ENCODE data around the gene TRAPPC10.

Gene TRAPPC10

GRCh38 chr21:43983860-43984420, 28.2 kb upstream of the TRAPPC10 start:
- H3K27me3 ChIP-seq (ENCODE audit: low read depth, low read length), result no peaks in the 10 kb centered on the region
- no peaks in the 10 kb centered on the region for H3K9me3 ChIP-seq (ENCODE audit: control insufficient read depth in 1 of 2, low read length in 2 of 2)
- no peak overlapping the region for H3K27ac ChIP-seq (ENCODE audit: low read length)
- H3K4me1 ChIP-seq (ENCODE audit: control insufficient read depth in 1 of 2, insufficient read depth in 2 of 2, low read length in 2 of 2), result no peaks in the 10 kb centered on the region
- no peak overlapping the region for H3K4me3 ChIP-seq (ENCODE audit: low read depth in 1 of 2, low read length in 2 of 2)
- peaks cover 22 to 37% of the 10 kb centered on the region in 2 donors for H3K36me3 ChIP-seq (ENCODE audit: control insufficient read depth in 1 of 2, insufficient read depth in 2 of 2, low read length in 2 of 2)

GRCh38 chr21:43984905-43985689, 27.0 kb upstream of the TRAPPC10 start:
- H3K27me3 ChIP-seq (ENCODE audit: low read depth, low read length), result no peaks in the 10 kb centered on the region
- H3K36me3 ChIP-seq (ENCODE audit: control insufficient read depth in 1 of 2, insufficient read depth in 2 of 2, low read length in 2 of 2), result peaks cover 18 to 37% of the 10 kb centered on the region in 2 donors
- H3K4me1 ChIP-seq (ENCODE audit: control insufficient read depth in 1 of 2, insufficient read depth in 2 of 2, low read length in 2 of 2), result no peaks in the 10 kb centered on the region
- no peak overlapping the region for H3K4me3 ChIP-seq (ENCODE audit: low read depth in 1 of 2, low read length in 2 of 2)
- H3K27ac ChIP-seq (ENCODE audit: low read length), result no peak overlapping the region
- H3K9me3 ChIP-seq (ENCODE audit: control insufficient read depth in 1 of 2, low read length in 2 of 2), result no peaks in the 10 kb centered on the region

GRCh38 chr21:43985690-43986251, 26.3 kb upstream of the TRAPPC10 start:
- Histone ChIP-seq H3K27ac (ENCODE audit: low read length) (no peak overlapping the region), H3K9me3 (ENCODE audit: control insufficient read depth in 1 of 2, low read length in 2 of 2) (no peaks in the 10 kb centered on the region), H3K4me3 (ENCODE audit: low read depth in 1 of 2, low read length in 2 of 2) (no peak overlapping the region), H3K36me3 (ENCODE audit: control insufficient read depth in 1 of 2, insufficient read depth in 2 of 2, low read length in 2 of 2) (peaks cover 16 to 30% of the 10 kb centered on the region in 2 donors), H3K27me3 (ENCODE audit: low read depth, low read length) (no peaks in the 10 kb centered on the region), H3K4me1 (ENCODE audit: control insufficient read depth in 1 of 2, insufficient read depth in 2 of 2, low read length in 2 of 2) (no peaks in the 10 kb centered on the region)

- Histone ChIP-seq H3K36me3 (ENCODE audit: control insufficient read depth in 1 of 2, insufficient read depth in 2 of 2, low read length in 2 of 2) (peaks cover 12 to 20% of the 10 kb centered on the region in 2 donors), H3K9me3 (ENCODE audit: control insufficient read depth in 1 of 2, low read length in 2 of 2) (no peaks in the 10 kb centered on the region), H3K27ac (ENCODE audit: low read length) (no peak overlapping the region), H3K4me3 (ENCODE audit: low read depth in 1 of 2, low read length in 2 of 2) (no peak overlapping the region), H3K4me1 (ENCODE audit: control insufficient read depth in 1 of 2, insufficient read depth in 2 of 2, low read length in 2 of 2) (no peaks in the 10 kb centered on the region), H3K27me3 (ENCODE audit: low read depth, low read length) (no peaks in the 10 kb centered on the region)
Observed at GRCh38 chr21:43986544-43987451, 25.3 kb upstream of the TRAPPC10 start.

GRCh38 chr21:43987509-43987908, 24.6 kb upstream of the TRAPPC10 start:
- H3K27me3 ChIP-seq (ENCODE audit: low read depth, low read length), result no peaks in the 10 kb centered on the region
- peaks cover 5 to 14% of the 10 kb centered on the region in 2 donors for H3K36me3 ChIP-seq (ENCODE audit: control insufficient read depth in 1 of 2, insufficient read depth in 2 of 2, low read length in 2 of 2)
- no peaks in the 10 kb centered on the region for H3K4me1 ChIP-seq (ENCODE audit: control insufficient read depth in 1 of 2, insufficient read depth in 2 of 2, low read length in 2 of 2)
- no peak overlapping the region for H3K4me3 ChIP-seq (ENCODE audit: low read depth in 1 of 2, low read length in 2 of 2)
- no peak overlapping the region for H3K27ac ChIP-seq (ENCODE audit: low read length)
- no peaks in the 10 kb centered on the region for H3K9me3 ChIP-seq (ENCODE audit: control insufficient read depth in 1 of 2, low read length in 2 of 2)

GRCh38 chr21:43988016-43988415, 24.1 kb upstream of the TRAPPC10 start:
- Histone ChIP-seq H3K4me1 (ENCODE audit: control insufficient read depth in 1 of 2, insufficient read depth in 2 of 2, low read length in 2 of 2) (no peaks in the 10 kb centered on the region), H3K36me3 (ENCODE audit: control insufficient read depth in 1 of 2, insufficient read depth in 2 of 2, low read length in 2 of 2) (peaks cover 4 to 9% of the 10 kb centered on the region in 2 donors), H3K27ac (ENCODE audit: low read length) (no peak overlapping the region), H3K4me3 (ENCODE audit: low read depth in 1 of 2, low read length in 2 of 2) (no peak overlapping the region), H3K9me3 (ENCODE audit: control insufficient read depth in 1 of 2, low read length in 2 of 2) (no peaks in the 10 kb centered on the region), H3K27me3 (ENCODE audit: low read depth, low read length) (no peaks in the 10 kb centered on the region)

GRCh38 chr21:43988506-43989230, 23.4 kb upstream of the TRAPPC10 start:
- Histone ChIP-seq H3K27ac (ENCODE audit: low read length) (no peak overlapping the region), H3K4me1 (ENCODE audit: control insufficient read depth in 1 of 2, insufficient read depth in 2 of 2, low read length in 2 of 2) (no peaks in the 10 kb centered on the region), H3K4me3 (ENCODE audit: low read depth in 1 of 2, low read length in 2 of 2) (no peak overlapping the region), H3K9me3 (ENCODE audit: control insufficient read depth in 1 of 2, low read length in 2 of 2) (no peaks in the 10 kb centered on the region), H3K27me3 (ENCODE audit: low read depth, low read length) (no peaks in the 10 kb centered on the region), H3K36me3 (ENCODE audit: control insufficient read depth in 1 of 2, insufficient read depth in 2 of 2, low read length in 2 of 2) (peaks cover 2 to 4% of the 10 kb centered on the region in 2 donors)

- Histone ChIP-seq H3K4me1 (ENCODE audit: control insufficient read depth in 1 of 2, insufficient read depth in 2 of 2, low read length in 2 of 2) (no peaks in the 10 kb centered on the region), H3K4me3 (ENCODE audit: low read depth in 1 of 2, low read length in 2 of 2) (no peak overlapping the region), H3K27ac (ENCODE audit: low read length) (no peak overlapping the region), H3K36me3 (ENCODE audit: control insufficient read depth in 1 of 2, insufficient read depth in 2 of 2, low read length in 2 of 2) (no peaks in the 10 kb centered on the region), H3K9me3 (ENCODE audit: control insufficient read depth in 1 of 2, low read length in 2 of 2) (no peaks in the 10 kb centered on the region), H3K27me3 (ENCODE audit: low read depth, low read length) (no peaks in the 10 kb centered on the region)
Observed at GRCh38 chr21:43989401-43989800, 22.7 kb upstream of the TRAPPC10 start.

GRCh38 chr21:43991447-43991991, 20.6 kb upstream of the TRAPPC10 start:
- no peaks in the 10 kb centered on the region for H3K36me3 ChIP-seq (ENCODE audit: control insufficient read depth in 1 of 2, insufficient read depth in 2 of 2, low read length in 2 of 2)
- H3K9me3 ChIP-seq (ENCODE audit: control insufficient read depth in 1 of 2, low read length in 2 of 2), result no peaks in the 10 kb centered on the region
- no peak overlapping the region for H3K4me3 ChIP-seq (ENCODE audit: low read depth in 1 of 2, low read length in 2 of 2)
- H3K27ac ChIP-seq (ENCODE audit: low read length), result no peak overlapping the region
- no peaks in the 10 kb centered on the region for H3K4me1 ChIP-seq (ENCODE audit: control insufficient read depth in 1 of 2, insufficient read depth in 2 of 2, low read length in 2 of 2)
- H3K27me3 ChIP-seq (ENCODE audit: low read depth, low read length), result no peaks in the 10 kb centered on the region

GRCh38 chr21:43992121-43992520, 20.0 kb upstream of the TRAPPC10 start:
- no peak overlapping the region for H3K27ac ChIP-seq (ENCODE audit: low read length)
- no peak overlapping the region for H3K4me3 ChIP-seq (ENCODE audit: low read depth in 1 of 2, low read length in 2 of 2)
- no peaks in the 10 kb centered on the region for H3K9me3 ChIP-seq (ENCODE audit: control insufficient read depth in 1 of 2, low read length in 2 of 2)
- H3K4me1 ChIP-seq (ENCODE audit: control insufficient read depth in 1 of 2, insufficient read depth in 2 of 2, low read length in 2 of 2), result no peaks in the 10 kb centered on the region
- no peaks in the 10 kb centered on the region for H3K27me3 ChIP-seq (ENCODE audit: low read depth, low read length)
- H3K36me3 ChIP-seq (ENCODE audit: control insufficient read depth in 1 of 2, insufficient read depth in 2 of 2, low read length in 2 of 2), result no peaks in the 10 kb centered on the region

Data from muscle layer of duodenum (tissue), 2 donors.